B cell (primary cell): ENCODE data around the gene ITSN1. TPM values are rescaled to one million over a fixed set of nuclear protein-coding genes. Genes with fewer than 3 reads are reported as not detected.

ENCODE experiments used
- ATAC-seq: fragments of 200-7000 bp; cut with Tn5 transposase; one replicate; pipeline ENCODE4 v1.10.0; 2021; ENCODE audit warnings: low read depth, mild to moderate bottlenecking, moderate number of reproducible peaks, moderate library complexity
- CTCF ChIA-PET: fragments of 350-600 bp; sonication (Branson Sonifier 250); formaldehyde crosslinking; loops from one replicate; lab custom pipeline; 2021; ENCODE audit warnings: antibody characterized with exemption, inconsistent platforms; lab: Charles Lee
- POLR2A ChIA-PET: fragments of 350-600 bp; sonication (Branson Sonifier 250); formaldehyde crosslinking; loops from one replicate; lab custom pipeline; 2021; ENCODE audit warnings: antibody characterized with exemption; lab: Charles Lee
- DNase-seq: peaks from one replicate; pipeline ENCODE4 v3.0.0; 2013
- H2AFZ ChIP-seq: 2 replicates; pipeline ENCODE4 v1.6.1; 2012; ENCODE audit warnings: mild to moderate bottlenecking, low read depth, low read length; ENCODE audit not compliant: insufficient read depth, poor library complexity, severe bottlenecking
- H3K27ac ChIP-seq, 2 donors: 1 replicate in 1 of 2; 2 replicates in 1 of 2; pipeline ENCODE4 v1.5.1; 2012 to 2013; ENCODE audit warnings: low read length in 2 of 2, mild to moderate bottlenecking in 2 of 2, moderate library complexity in 1 of 2
- H3K27me3 ChIP-seq, 4 experiments: fragments of 200-600 bp in 1 of 4; sonication (generic) in 1 of 4; replicated peaks in 1 of 4; 1 replicate in 2 of 4; 2 replicates in 2 of 4; pipeline versions ENCODE4 v1.6.1 to v1.7.0; 2013 to 2016; ENCODE audit warnings: low read length in 3 of 4, mild to moderate bottlenecking in 2 of 4, mixed read lengths in 1 of 4, moderate library complexity in 1 of 4; ENCODE audit not compliant: insufficient read depth in 4 of 4, control insufficient read depth in 3 of 4; ENCODE audit errors: control extremely low read depth in 1 of 4
- H3K36me3 ChIP-seq, 2 experiments: replicated peaks in 1 of 2; 1 replicate in 1 of 2; 2 replicates in 1 of 2; pipeline versions ENCODE4 v1.6.1 to v1.7.1; 2013; ENCODE audit warnings: low read length in 1 of 2; ENCODE audit not compliant: insufficient read depth in 2 of 2, control insufficient read depth in 1 of 2; ENCODE audit errors: control extremely low read depth in 1 of 2, extremely low read depth in 1 of 2
- H3K4me1 ChIP-seq, 2 donors: fragments of 200-600 bp in 1 of 2; sonication (generic) in 1 of 2; 1 replicate in 1 of 2; 2 replicates in 1 of 2; pipeline versions ENCODE4 v1.5.1 to v1.6.1; 2013 to 2017; ENCODE audit warnings: low read length in 2 of 2; ENCODE audit not compliant: control insufficient read depth in 2 of 2, insufficient read depth in 2 of 2
- H3K4me2 ChIP-seq: replicated peaks from 2 replicates; pipeline ENCODE3; 2012; ENCODE audit warnings: mild to moderate bottlenecking, low read depth, low read length; ENCODE audit not compliant: poor library complexity, severe bottlenecking
- H3K4me3 ChIP-seq, 5 experiments: fragments of 200-600 bp in 1 of 5; sonication (generic) in 1 of 5; 1 replicate in 3 of 5; 2 replicates in 2 of 5; pipeline versions ENCODE4 v1.5.1 to v1.7.0; 2011 to 2016; ENCODE audit warnings: low read length in 4 of 5, mild to moderate bottlenecking in 4 of 5, low read depth in 2 of 5, control low read depth in 1 of 5, moderate library complexity in 1 of 5; ENCODE audit not compliant: insufficient read depth in 1 of 5; ENCODE audit errors: control extremely low read depth in 1 of 5, extremely low read depth in 1 of 5
- H3K79me2 ChIP-seq: fragments of 200-600 bp; sonication (generic); one replicate; pipeline ENCODE4 v1.6.0; 2016; ENCODE audit warnings: low read length; ENCODE audit not compliant: control insufficient read depth, insufficient read depth
- H3K9ac ChIP-seq: fragments of 200-600 bp; sonication (generic); 2 replicates; pipeline ENCODE4 v1.6.1; 2017; ENCODE audit warnings: mild to moderate bottlenecking, low read length, moderate library complexity
- H3K9me3 ChIP-seq, 3 donors: one replicate each; pipeline versions ENCODE4 v1.6.1 to v1.7.1; 2013; ENCODE audit warnings: low read length in 2 of 3; ENCODE audit not compliant: control insufficient read depth in 2 of 3, insufficient read depth in 1 of 3; ENCODE audit errors: control extremely low read depth in 1 of 3
- H4K20me1 ChIP-seq: 2 replicates; pipeline ENCODE4 v1.6.0; 2012; ENCODE audit warnings: mild to moderate bottlenecking, low read length; ENCODE audit not compliant: insufficient read depth, control insufficient read depth, poor library complexity, severe bottlenecking
- H3K27ac Mint-ChIP-seq: one replicate; pipeline ENCODE4 v1.8.0; 2021; ENCODE audit warnings: mixed read lengths
- H3K27me3 Mint-ChIP-seq: one replicate; pipeline ENCODE4 v1.8.0; 2021; ENCODE audit warnings: mixed read lengths
- H3K4me1 Mint-ChIP-seq: one replicate; pipeline ENCODE4 v1.8.0; 2021; ENCODE audit warnings: mixed read lengths
- H3K4me3 Mint-ChIP-seq: one replicate; pipeline ENCODE4 v1.8.0; 2021; ENCODE audit warnings: mixed read lengths
- H3K9me3 Mint-ChIP-seq: one replicate; pipeline ENCODE4 v1.8.0; 2022; ENCODE audit warnings: mixed read lengths; ENCODE audit not compliant: insufficient read depth
- CTCF ChIP-seq: fragments of 200-600 bp; IDR thresholded peaks from one replicate; pipeline ENCODE4 v1.8.0; 2022; ENCODE audit warnings: antibody characterized with exemption, mild to moderate bottlenecking
- EZH2 ChIP-seq: IDR thresholded peaks from 2 replicates; pipeline ENCODE4 v1.6.1; 2012; ENCODE audit warnings: borderline replicate concordance, low read depth, mild to moderate bottlenecking, moderate library complexity, low read length; ENCODE audit not compliant: insufficient read depth, poor library complexity, severe bottlenecking
- WGBS: methylation state at CpG from one replicate; pipeline ENCODE4 v1.1.5; 2013; ENCODE audit warnings: missing lambda C conversion rate; ENCODE audit not compliant: insufficient coverage; 5-methylcytosine and 5-hydroxymethylcytosine counted together
- intact Hi-C: fragments of 100-400 bp; cut with micrococcal nuclease; formaldehyde crosslinking; loops from one replicate; pipeline ENCODE4 v1.10.0; 2022
- polyA plus RNA-seq: library from polyadenylated mRNA; depleted of rRNA; stranded (reverse); fragments of >200 nt; gene quantifications from 2 replicates; pipeline ENCODE4 v1.2.3, GENCODE V29; 2012
- total RNA-seq, 2 donors: library from RNA; stranded (reverse); fragments of 120-200 nt in 1 of 2; gene quantifications; 1 replicate in 1 of 2; 2 replicates in 1 of 2; pipeline versions ENCODE4 v1.2.3 to v1.2.4, GENCODE V29; 2013 to 2022

The ITSN1 gene
- total and polyA plus RNA-seq, 2 donors (not counting 1 experiment from before 2014, with no cell fraction given) = 0.31 to 2.4 TPM

- peaks cover 6 to 13% of the 10 kb centered on the region in 2 donors for H3K4me1 ChIP-seq
- ChIA-PET CTCF (interaction anchor here (1.0 to 4.9 kb wide), 4 partner anchors 8 to 761 kb away, joined by 3 to 39 read pairs (median 14); no protein-coding TSS in a partner anchor), POLR2A (interaction anchor here (1.0 kb wide), 1 partner anchor 141 kb away, joined by 3 read pairs; the partner anchor contains the start of genes MRPS6 and SLC5A3)
- DNase-seq = peak; percentile 49
- no peak for ATAC-seq
- H3K27ac ChIP-seq = peak overlapping the region; percentile 49 to 55
- Mint-ChIP-seq H3K9me3 (no peaks in the 10 kb centered on the region), H3K4me3 (peak overlapping the region; percentile 93), H3K27me3 (no peaks in the 10 kb centered on the region), H3K4me1 (peaks cover 11% of the 10 kb centered on the region), H3K27ac (peak overlapping the region; percentile 88)
- no peaks in the 10 kb centered on the region for H3K27me3 ChIP-seq
- H3K4me2 ChIP-seq = peak overlapping the region; percentile 75
- no peaks in the 10 kb centered on the region for H4K20me1 ChIP-seq
- intact Hi-C loops = no loop called here
- WGBS = 9% methylated on average over 3 of the region's 10 CpGs
- H3K9me3 ChIP-seq = no peaks in the 10 kb centered on the region
- H3K4me3 ChIP-seq = peak overlapping the region; percentile 56 to 95 (median 68)
- no peak for TF ChIP-seq CTCF
- TF ChIP-seq EZH2 = no peak
- no peaks in the 10 kb centered on the region for H3K79me2 ChIP-seq
- peak overlapping the region; percentile 76 for H3K9ac ChIP-seq
- H3K36me3 ChIP-seq = no peaks in the 10 kb centered on the region
- H2AFZ ChIP-seq = peak overlapping the region; percentile 92
These were observed 289.6 kb downstream of the ITSN1 start for GRCh38 chr21:33931799-33932390.

GRCh38 chr21:33932731-33933130 is 290.4 kb downstream of the ITSN1 start:
- intact Hi-C loops = no loop called here
- TF ChIP-seq EZH2 = no peak
- H3K4me1 ChIP-seq = peaks cover 6 to 21% of the 10 kb centered on the region in 2 donors
- peak overlapping the region; percentile 75 for H3K4me2 ChIP-seq
- peak overlapping the region; percentile 92 for H2AFZ ChIP-seq
- no peak overlapping the region for H3K9ac ChIP-seq
- Mint-ChIP-seq H3K27me3 (no peaks in the 10 kb centered on the region), H3K4me1 (peaks cover 14% of the 10 kb centered on the region), H3K9me3 (no peaks in the 10 kb centered on the region), H3K4me3 (peak overlapping the region; percentile 93), H3K27ac (peak overlapping the region; percentile 88)
- no peaks in the 10 kb centered on the region for H3K79me2 ChIP-seq
- H3K36me3 ChIP-seq = no peaks in the 10 kb centered on the region
- no peaks in the 10 kb centered on the region for H3K27me3 ChIP-seq
- ChIA-PET POLR2A (interaction anchor here (1.0 kb wide), 1 partner anchor 140 kb away, joined by 3 read pairs; the partner anchor contains the start of genes MRPS6 and SLC5A3), CTCF (interaction anchor here (1.6 to 4.9 kb wide), 5 partner anchors 9 to 415 kb away, joined by 3 to 39 read pairs (median 5); partner anchors contain the start of genes MRPS6 and SLC5A3)
- H3K4me3 ChIP-seq = peak overlapping the region in 2 of 5 experiments; percentile 68 to 73
- no peak for ATAC-seq
- H4K20me1 ChIP-seq = no peaks in the 10 kb centered on the region
- DNase-seq = no peak
- WGBS = 100% methylated on average over 2 of the region's 5 CpGs
- H3K27ac ChIP-seq = no peak overlapping the region
- no peaks in the 10 kb centered on the region for H3K9me3 ChIP-seq
